Subcutaneous adipose tissue (tissue), 4 donors: ENCODE results near the gene PRTFDC1. TPM values are rescaled to one million over a fixed set of nuclear protein-coding genes. Genes with fewer than 3 reads are reported as not detected.

Experiments used
- total RNA-seq, 4 donors: library from RNA; depleted of rRNA; stranded (reverse); fragments of >200 nt; gene quantifications; one replicate each; pipeline ENCODE4 v1.1.0, GENCODE V29; 2016
- TF ChIP-seq, protein P1 (sequence below): fragments of 450-650 bp; IDR thresholded peaks from one replicate; pipeline ENCODE4 v1.5.1; 2016; ENCODE audit warnings: low read depth, mild to moderate bottlenecking, control low read depth, antibody characterized with exemption, moderate library complexity

The PRTFDC1 gene
- total RNA-seq, 4 donors from 2014 or later, result 2.4 to 2.8 (median 2.7) TPM

DNA sequence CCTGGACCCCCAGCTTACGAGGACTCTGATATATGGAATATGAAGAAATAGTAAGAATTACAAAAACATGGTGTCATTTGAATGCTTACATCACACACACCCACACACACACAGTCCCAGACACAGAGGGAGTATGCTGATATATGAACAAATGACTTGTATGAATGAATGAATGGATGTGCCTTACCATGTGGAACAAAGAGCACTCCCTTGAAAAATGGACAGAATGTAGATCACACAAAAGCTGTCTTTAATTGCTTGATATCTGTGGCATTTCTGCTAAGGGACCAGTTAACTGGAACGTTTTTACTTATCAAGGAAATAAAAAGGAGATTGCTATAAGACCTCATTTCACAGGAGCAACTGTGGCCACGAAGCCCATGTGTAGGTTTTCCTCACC, 46.0 kb downstream of the PRTFDC1 start:
- TF ChIP-seq, protein P1, sequence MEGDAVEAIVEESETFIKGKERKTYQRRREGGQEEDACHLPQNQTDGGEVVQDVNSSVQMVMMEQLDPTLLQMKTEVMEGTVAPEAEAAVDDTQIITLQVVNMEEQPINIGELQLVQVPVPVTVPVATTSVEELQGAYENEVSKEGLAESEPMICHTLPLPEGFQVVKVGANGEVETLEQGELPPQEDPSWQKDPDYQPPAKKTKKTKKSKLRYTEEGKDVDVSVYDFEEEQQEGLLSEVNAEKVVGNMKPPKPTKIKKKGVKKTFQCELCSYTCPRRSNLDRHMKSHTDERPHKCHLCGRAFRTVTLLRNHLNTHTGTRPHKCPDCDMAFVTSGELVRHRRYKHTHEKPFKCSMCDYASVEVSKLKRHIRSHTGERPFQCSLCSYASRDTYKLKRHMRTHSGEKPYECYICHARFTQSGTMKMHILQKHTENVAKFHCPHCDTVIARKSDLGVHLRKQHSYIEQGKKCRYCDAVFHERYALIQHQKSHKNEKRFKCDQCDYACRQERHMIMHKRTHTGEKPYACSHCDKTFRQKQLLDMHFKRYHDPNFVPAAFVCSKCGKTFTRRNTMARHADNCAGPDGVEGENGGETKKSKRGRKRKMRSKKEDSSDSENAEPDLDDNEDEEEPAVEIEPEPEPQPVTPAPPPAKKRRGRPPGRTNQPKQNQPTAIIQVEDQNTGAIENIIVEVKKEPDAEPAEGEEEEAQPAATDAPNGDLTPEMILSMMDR, result no peak

DNA sequence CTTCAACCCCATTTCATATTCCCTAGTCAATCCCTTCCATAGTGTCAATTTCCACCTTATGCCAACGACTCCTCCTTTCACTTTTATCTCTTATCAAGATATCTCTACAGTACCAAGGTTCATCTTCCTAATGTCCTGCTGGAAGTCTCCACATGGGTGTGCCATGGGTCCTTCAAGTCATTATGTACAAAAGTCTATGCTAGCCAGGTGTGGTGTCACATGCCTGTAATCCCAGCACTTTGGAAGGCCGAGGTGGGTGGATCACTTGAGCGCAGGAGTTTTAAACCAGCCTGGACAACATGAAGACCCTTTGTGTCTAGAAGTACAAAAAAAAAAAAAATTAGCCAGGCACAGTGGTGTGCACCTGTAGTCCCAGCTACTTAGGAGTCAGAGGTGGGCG, 47.6 kb downstream of the PRTFDC1 start:
- TF ChIP-seq, protein P1, result no peak

DNA sequence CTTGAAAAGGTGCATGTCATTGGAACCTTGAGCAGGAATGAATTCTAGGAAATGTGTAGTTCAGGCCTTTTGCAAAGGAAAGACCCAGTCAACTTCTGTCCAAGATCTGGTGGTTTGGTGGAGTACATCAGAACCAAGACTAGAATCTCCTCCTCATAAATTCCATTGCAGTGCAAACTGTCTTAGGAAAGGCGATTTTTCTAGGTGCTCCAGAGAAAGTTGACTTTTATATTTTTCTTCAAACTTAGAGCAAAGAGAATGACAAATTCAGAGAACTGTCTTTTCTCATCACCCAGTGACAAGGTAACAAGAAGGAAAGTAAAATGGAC, 50.0 kb downstream of the PRTFDC1 start:
- TF ChIP-seq, protein P1, result no peak

DNA sequence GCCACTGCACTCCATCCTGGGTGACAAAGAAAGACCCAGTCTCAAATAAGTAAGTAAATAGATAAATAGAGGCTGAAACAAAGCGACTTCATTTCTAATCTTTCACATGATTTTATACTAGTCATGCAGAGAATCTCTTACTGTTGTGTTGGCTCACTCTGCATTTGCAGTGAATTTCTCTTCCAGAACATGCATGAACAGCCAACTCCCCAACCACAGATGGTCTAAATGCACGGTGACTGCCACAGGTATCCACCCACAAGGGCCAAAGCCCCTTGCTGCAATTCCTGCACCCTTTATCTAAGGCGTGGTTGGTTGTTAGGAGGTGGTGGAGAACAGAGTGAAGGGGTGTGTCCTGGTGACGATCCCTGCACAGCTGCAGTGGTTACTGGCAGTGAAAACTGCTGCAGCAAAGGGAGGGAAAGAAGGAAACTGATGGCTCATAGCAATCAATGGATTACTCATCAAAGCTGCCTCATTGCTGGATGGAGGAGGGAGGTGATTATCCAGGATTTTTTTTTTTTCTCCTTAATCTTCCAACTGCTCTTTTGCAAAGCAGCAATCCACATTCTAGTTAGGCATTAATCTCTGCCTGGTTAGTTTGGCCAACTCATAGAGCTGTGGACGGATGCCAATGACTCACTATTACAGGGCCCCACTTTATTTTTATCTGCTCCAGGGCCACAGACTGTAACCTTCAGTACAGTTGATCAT, 50.6 kb downstream of the PRTFDC1 start:
- TF ChIP-seq, protein P1, result no peak

DNA sequence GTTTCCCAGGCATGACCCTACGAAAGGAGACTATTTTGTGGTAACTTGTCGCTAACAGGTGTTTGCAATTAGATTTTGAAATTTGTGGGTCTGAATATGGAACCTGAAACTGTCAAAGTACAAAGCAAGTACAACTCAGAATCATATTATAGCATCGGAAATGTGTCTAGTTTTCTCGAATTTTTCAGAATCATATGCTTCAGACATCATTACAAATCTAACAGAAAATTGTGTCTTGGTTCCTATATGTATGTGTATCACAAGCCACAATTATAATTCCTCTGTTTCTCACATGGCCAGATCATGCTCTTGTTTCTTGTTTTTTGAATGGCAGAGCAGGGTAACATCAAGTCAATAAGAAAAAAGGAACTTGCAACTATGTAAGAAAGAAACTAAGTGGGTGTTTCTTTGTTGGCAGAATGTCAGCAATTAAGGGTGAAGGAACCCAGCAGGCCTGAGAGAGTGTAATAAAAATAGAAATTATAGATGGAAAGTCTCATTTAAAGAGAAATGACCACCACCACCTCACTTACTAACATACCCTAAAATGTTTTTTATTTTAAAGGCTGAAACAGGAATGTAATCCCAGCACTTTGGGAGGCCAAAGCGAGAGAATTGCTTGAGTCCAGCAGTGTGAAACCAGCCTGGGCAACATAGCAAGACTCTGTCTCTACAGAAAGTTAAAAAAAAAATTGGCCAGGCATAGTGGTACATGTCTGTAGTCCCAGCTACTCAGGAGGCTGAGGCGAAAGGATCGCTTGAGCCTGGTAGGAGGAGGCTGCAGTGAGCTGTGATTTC, 51.3 kb downstream of the PRTFDC1 start:
- TF ChIP-seq, protein P1, result no peak

DNA sequence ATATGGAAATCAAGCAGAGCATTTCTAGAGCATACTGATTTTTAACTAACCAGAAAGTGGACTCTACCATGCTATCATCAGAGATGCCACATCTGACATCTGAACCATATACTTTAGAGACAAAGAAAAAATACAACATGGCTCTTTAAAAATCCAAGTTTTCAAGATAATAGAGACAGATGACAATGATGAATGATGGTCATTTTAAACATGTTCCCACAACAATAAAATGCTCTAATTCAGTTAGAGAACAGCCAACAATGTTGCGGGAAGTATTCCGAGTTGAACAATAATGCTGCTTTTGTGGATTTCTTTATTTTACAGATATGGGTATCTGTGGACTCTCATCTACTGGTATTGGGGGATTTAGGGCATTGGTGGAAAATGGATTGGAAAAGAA, 52.8 kb downstream of the PRTFDC1 start:
- TF ChIP-seq, protein P1, result no peak

DNA sequence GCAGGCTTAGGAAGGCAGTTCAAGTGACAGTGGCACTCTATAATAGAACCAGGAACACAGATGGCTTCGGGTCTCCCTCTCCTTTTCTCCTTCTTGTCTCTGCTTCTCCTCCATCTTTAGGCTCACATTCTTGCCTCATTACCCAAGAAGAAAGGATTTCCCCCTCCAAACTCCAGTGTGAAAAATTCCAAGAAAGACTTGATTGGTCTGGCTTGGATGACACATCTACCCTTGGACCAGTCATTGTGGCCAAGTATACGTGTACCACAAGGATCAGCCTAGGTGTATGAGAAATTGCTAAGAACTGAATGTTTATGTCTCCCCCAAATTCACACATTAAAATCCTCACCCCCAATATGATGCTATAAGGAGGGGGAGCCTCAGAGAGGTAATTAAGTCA, 53.9 kb downstream of the PRTFDC1 start:
- TF ChIP-seq, protein P1, result no peak
